ENCODE data around the gene CLCN1. TPM values are rescaled to one million over a fixed set of nuclear protein-coding genes. Genes with fewer than 3 reads are reported as not detected.

CLCN1 gene
- total and polyA plus RNA-seq, 2 of the 8 experiments (the other 6 are each of a cell fraction or from before 2014, with no cell fraction given): 0.36 to 0.41 TPM

DNA sequence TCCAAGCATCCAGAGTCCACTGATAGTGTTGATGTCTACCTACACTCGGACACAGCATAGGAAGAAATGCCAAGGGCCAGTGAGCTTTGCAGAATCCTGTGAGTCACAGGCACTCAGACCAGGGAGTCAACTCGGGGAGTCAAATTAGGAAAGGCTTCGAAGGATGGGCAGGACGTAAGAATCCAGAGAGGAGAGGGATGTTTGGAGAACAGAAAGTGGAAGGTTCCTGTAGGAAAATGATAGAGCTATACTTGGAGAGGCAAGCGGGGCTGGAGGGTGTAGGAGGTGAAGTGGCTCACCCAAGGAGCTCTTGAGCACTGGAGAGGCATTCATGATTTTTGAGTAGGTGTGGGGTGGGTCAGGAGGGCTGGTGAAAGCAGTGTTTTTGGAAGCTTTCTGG lies 68.2 kb downstream of the CLCN1 start:
- no peak overlapping the region for H4K5ac ChIP-seq (ENCODE audit: insufficient read length, low read depth, low read length)
- H2AFZ ChIP-seq (ENCODE audit: low read length): no peak overlapping the region
- no peak overlapping the region for H3K56ac ChIP-seq (replicated peaks; ENCODE audit: insufficient read length, low read depth, low read length)
- peaks cover 14 to 45% (median 20%) of the 10 kb centered on the region in 4 experiments for H3K36me3 ChIP-seq (ENCODE audit: control insufficient read depth in 2 of 4, insufficient read depth in 4 of 4, low read length in 3 of 4)
- no peak overlapping the region for H3K4ac ChIP-seq (replicated peaks; ENCODE audit: insufficient read length, low read depth, low read length)
- TF ChIP-seq, protein P1, sequence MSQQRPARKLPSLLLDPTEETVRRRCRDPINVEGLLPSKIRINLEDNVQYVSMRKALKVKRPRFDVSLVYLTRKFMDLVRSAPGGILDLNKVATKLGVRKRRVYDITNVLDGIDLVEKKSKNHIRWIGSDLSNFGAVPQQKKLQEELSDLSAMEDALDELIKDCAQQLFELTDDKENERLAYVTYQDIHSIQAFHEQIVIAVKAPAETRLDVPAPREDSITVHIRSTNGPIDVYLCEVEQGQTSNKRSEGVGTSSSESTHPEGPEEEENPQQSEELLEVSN (IDR thresholded peaks at IDR 0.05): no peak
- no peak for TF ChIP-seq SP2 (IDR thresholded peaks at IDR 0.05; ENCODE audit: low read length)
- H2BK5ac ChIP-seq (ENCODE audit: low read depth, low read length): no peak overlapping the region
- no peak overlapping the region for H2BK20ac ChIP-seq (ENCODE audit: low read length)
- H3K23ac ChIP-seq (ENCODE audit: insufficient read length): no peak overlapping the region
- no peak overlapping the region for H2BK120ac ChIP-seq (replicated peaks; ENCODE audit: low read depth, low read length)
- ChIA-PET POLR2A (ENCODE audit: partially characterized antibody) (interaction anchor here (0.9 to 19.0 kb wide), 11 partner anchors 15 to 50 kb away, joined by 3 to 518 read pairs (median 4); partner anchors contain the start of genes EPHA1 and FAM131B), CTCF (ENCODE audit: partially characterized antibody) (interaction anchor here (0.7 to 17.5 kb wide), 18 partner anchors 9 to 121 kb away, joined by 3 to 359 read pairs (median 4); partner anchors contain the start of genes EPHA1 and GSTK1)
- peaks cover 8% of the 10 kb centered on the region; the same call in 1 of the 2 replicates for H3K23me2 ChIP-seq (ENCODE audit: low read depth, low read length)
- H3K14ac ChIP-seq (ENCODE audit: insufficient read length): no peak overlapping the region
- H2BK12ac ChIP-seq (ENCODE audit: low read depth, low read length): no peak overlapping the region
- H3K27ac ChIP-seq (ENCODE audit: low read depth, low read length): peak overlapping the region; percentile 28; the same call in 1 of the 2 replicates
- H4K91ac ChIP-seq (replicated peaks; ENCODE audit: insufficient read length, low read length): no peak overlapping the region
- peaks cover 26% of the 10 kb centered on the region for H3K79me1 ChIP-seq (ENCODE audit: low read depth, low read length)
- no peaks in the 10 kb centered on the region for H3K9me3 ChIP-seq (ENCODE audit: insufficient read depth in 2 of 2, low read depth in 1 of 2, low read length in 1 of 2)
- H3K4me3 ChIP-seq (ENCODE audit: extremely low read depth in 1 of 4, insufficient read depth in 2 of 4, low read depth in 3 of 4, low read length in 4 of 4): no peak overlapping the region
- no peak overlapping the region for H2AK5ac ChIP-seq (ENCODE audit: low read depth, low read length)
- no peak overlapping the region for H3K18ac ChIP-seq (ENCODE audit: extremely low read depth, low read length)
- H3K79me2 ChIP-seq (ENCODE audit: control insufficient read depth in 1 of 2, insufficient read depth in 2 of 2, low read length in 2 of 2): peaks cover 3 to 55% of the 10 kb centered on the region in 2 experiments; a peak in 3 of 4 replicates
- H2BK15ac ChIP-seq (ENCODE audit: low read length): no peak overlapping the region
- H3K9ac ChIP-seq (replicated peaks in 1 of 4; ENCODE audit: extremely low read depth in 1 of 4, low read depth in 3 of 4, low read length in 3 of 4): no peak overlapping the region
- H4K20me1 ChIP-seq (replicated peaks in 1 of 2; ENCODE audit: control insufficient read depth in 1 of 2, insufficient read depth in 2 of 2, low read length in 2 of 2): peaks cover 29 to 45% of the 10 kb centered on the region in 2 experiments
- peak overlapping the region in 1 of 2 experiments; percentile 5; a peak in 1 of 4 replicates for H3K4me2 ChIP-seq (ENCODE audit: insufficient read depth in 1 of 2, low read depth in 2 of 2, low read length in 2 of 2)
- H3K27me3 ChIP-seq (replicated peaks in 1 of 4; ENCODE audit: control insufficient read depth in 3 of 4, extremely low read depth in 1 of 4, insufficient read depth in 3 of 4, low read length in 3 of 4): no peaks in the 10 kb centered on the region
- no peak for DNase-seq (ENCODE audit: low read depth in 1 of 2, low spot score in 2 of 2)
- H3K4me1 ChIP-seq (replicated peaks in 1 of 4; ENCODE audit: control insufficient read depth in 3 of 4, insufficient read depth in 4 of 4, low read length in 3 of 4): peaks cover 5 to 22% (median 6%) of the 10 kb centered on the region in 4 experiments
- H4K8ac ChIP-seq (ENCODE audit: extremely low read depth, insufficient read depth, low read length): no peak overlapping the region
- WGBS, 2 experiments (ENCODE audit: extremely low coverage in 1 of 2, insufficient coverage in 1 of 2, insufficient read length in 1 of 2, insufficient replicate concordance in 2 of 2, low coverage in 1 of 2, low lambda C conversion rate in 2 of 2, missing lambda C conversion rate in 1 of 2): 84% methylated on average over 5 of the region's 5 CpGs; no CpG with 5 or more reads in 1 of the 2 experiments
- FAIRE-seq: no peak
